Osteoblast (primary cell): ENCODE measurements around the gene SLC26A1. TPM values are rescaled to one million over a fixed set of nuclear protein-coding genes. Genes with fewer than 3 reads are reported as not detected.
A peak's percentile ranks its signal among the peaks of the same experiment; 100 is the strongest.

Source experiments
- DNase-seq: peaks from one replicate; pipeline ENCODE4 v3.0.0; 2011; ENCODE audit warnings: low spot score, mixed read lengths; ENCODE audit not compliant: insufficient read length; ENCODE audit errors: missing footprints
- H2AFZ ChIP-seq: 2 replicates; pipeline ENCODE4 v1.6.0; 2011; ENCODE audit warnings: mild to moderate bottlenecking, low read length
- H3K27ac ChIP-seq: 2 replicates; pipeline ENCODE4 v1.5.1; 2011; ENCODE audit warnings: mild to moderate bottlenecking, low read depth, low read length, moderate library complexity
- H3K27me3 ChIP-seq: 2 replicates; pipeline ENCODE4 v1.6.0; 2012; ENCODE audit warnings: mild to moderate bottlenecking, control low read depth, inconsistent platforms, low read length, moderate library complexity; ENCODE audit not compliant: insufficient read depth
- H3K36me3 ChIP-seq: 2 replicates; pipeline ENCODE4 v1.5.1; 2011; ENCODE audit warnings: mild to moderate bottlenecking, low read length, control low read depth, moderate library complexity; ENCODE audit not compliant: insufficient read depth
- H3K4me1 ChIP-seq: 2 replicates; pipeline ENCODE4 v1.5.1; 2011; ENCODE audit warnings: mild to moderate bottlenecking, low read length, control low read depth, moderate library complexity; ENCODE audit not compliant: insufficient read depth
- H3K4me2 ChIP-seq: 2 replicates; pipeline ENCODE4 v1.6.0; 2011; ENCODE audit warnings: mild to moderate bottlenecking, low read length; ENCODE audit not compliant: insufficient read depth
- H3K4me3 ChIP-seq: fragments of 200-600 bp; sonication (generic); 3 replicates; pipeline ENCODE4 v1.5.1; 2012; ENCODE audit warnings: mild to moderate bottlenecking, low read length, inconsistent platforms; ENCODE audit not compliant: insufficient read depth
- H3K79me2 ChIP-seq: 2 replicates; pipeline ENCODE4 v1.6.0; 2012; ENCODE audit warnings: mild to moderate bottlenecking, low read length, control low read depth, inconsistent platforms; ENCODE audit not compliant: insufficient read depth
- H3K9me3 ChIP-seq: 2 replicates; pipeline ENCODE4 v1.5.1; 2011; ENCODE audit warnings: low read depth, low read length, control low read depth
- H4K20me1 ChIP-seq: 2 replicates; pipeline ENCODE4 v1.6.0; 2012; ENCODE audit warnings: mild to moderate bottlenecking, low read length, control low read depth; ENCODE audit not compliant: insufficient read depth
- CTCF ChIP-seq: IDR thresholded peaks from 2 replicates; pipeline ENCODE4 v1.5.1; 2011; ENCODE audit warnings: mild to moderate bottlenecking, low read depth, low read length, moderate library complexity; ENCODE audit errors: extremely low read depth
- total RNA-seq: library from RNA; depleted of rRNA; stranded (reverse); fragments of >200 nt; gene quantifications from 2 replicates; pipeline ENCODE4 v1.2.3, GENCODE V29; 2012

Gene SLC26A1
- total RNA-seq, 1 donor: 0.36 TPM

GRCh38 chr4:986879-987623 is 6.2 kb downstream of the SLC26A1 start, which contains the start of gene IDUA:
Gene IDUA (plus strand): TSS chr4:987044. CDS start chr4:987085, 41 bp downstream.
- Histone ChIP-seq H3K4me3 (peak within 1 kb of the TSS; percentile 84), H3K27ac (peak within 1 kb of the TSS; percentile 63), H2AFZ (peak within 1 kb of the TSS; percentile 97), H3K9me3 (no peaks in the 10 kb centered on the region), H3K27me3 (no peaks in the 10 kb centered on the region), H3K79me2 (peaks cover 9% of the 10 kb centered on the region), H4K20me1 (peaks cover 18% of the 10 kb centered on the region), H3K4me1 (peaks cover 23% of the 10 kb centered on the region), H3K4me2 (peak within 1 kb of the TSS; percentile 96), H3K36me3 (no peaks in the 10 kb centered on the region)
- TF ChIP-seq CTCF: peak; percentile 31
- peak; percentile 99 for DNase-seq

- no peaks in the 10 kb centered on the region for H3K36me3 ChIP-seq
- H2AFZ ChIP-seq: peak overlapping the region; percentile 97
- peak overlapping the region; percentile 63 for H3K27ac ChIP-seq
- H4K20me1 ChIP-seq: peaks cover 18% of the 10 kb centered on the region
- H3K79me2 ChIP-seq: peaks cover 9% of the 10 kb centered on the region
- H3K9me3 ChIP-seq: no peaks in the 10 kb centered on the region
- H3K27me3 ChIP-seq: no peaks in the 10 kb centered on the region
- peak overlapping the region; percentile 84 for H3K4me3 ChIP-seq
- H3K4me2 ChIP-seq: peak overlapping the region; percentile 96
- peaks cover 23% of the 10 kb centered on the region for H3K4me1 ChIP-seq
- no peak for DNase-seq
- no peak for TF ChIP-seq CTCF
Measured at GRCh38 chr4:986428-986878, 6.8 kb downstream of the SLC26A1 start.

GRCh38 chr4:985123-985830 is 7.9 kb downstream of the SLC26A1 start:
- H3K9me3 ChIP-seq: no peaks in the 10 kb centered on the region
- H3K4me2 ChIP-seq: peak overlapping the region; percentile 96
- peak; percentile 99 for DNase-seq
- H3K27me3 ChIP-seq: no peaks in the 10 kb centered on the region
- H4K20me1 ChIP-seq: peaks cover 18% of the 10 kb centered on the region
- peaks cover 23% of the 10 kb centered on the region for H3K4me1 ChIP-seq
- peaks cover 9% of the 10 kb centered on the region for H3K79me2 ChIP-seq
- no peaks in the 10 kb centered on the region for H3K36me3 ChIP-seq
- peak overlapping the region; percentile 63 for H3K4me3 ChIP-seq
- peak overlapping the region; percentile 76 for H2AFZ ChIP-seq
- no peak overlapping the region for H3K27ac ChIP-seq
- no peak for TF ChIP-seq CTCF
